Vagina (tissue), 2 donors: Measurements from ENCODE around the gene CPNE7. TPM values are rescaled to one million over a fixed set of nuclear protein-coding genes. Genes with fewer than 3 reads are reported as not detected.

Source experiments
- DNase-seq, 2 donors: peaks; one replicate each; pipeline ENCODE4 v3.0.0-alpha.2; 2017; ENCODE audit errors: extremely low spot score in 2 of 2
- H3K27ac ChIP-seq: fragments of 200-600 bp; sonication (generic); one replicate; pipeline ENCODE4 v1.5.1; 2019
- H3K27me3 ChIP-seq: fragments of 200-600 bp; sonication (generic); one replicate; pipeline ENCODE4 v1.5.1; 2019
- H3K36me3 ChIP-seq, 2 donors: fragments of 200-600 bp; sonication (generic); one replicate each; pipeline ENCODE4 v1.5.1; 2017 to 2019
- H3K4me1 ChIP-seq: fragments of 200-600 bp; sonication (generic); one replicate; pipeline ENCODE4 v1.5.1; 2019
- H3K4me3 ChIP-seq, 2 donors: fragments of 200-600 bp; sonication (generic); 1 replicate in 1 of 2; 2 replicates in 1 of 2; pipeline ENCODE4 v1.5.1; 2016 to 2019
- H3K9me3 ChIP-seq: fragments of 200-600 bp; sonication (generic); one replicate; pipeline ENCODE4 v1.5.1; 2019
- POLR2A ChIP-seq, 2 donors: fragments of 450-650 bp; IDR thresholded peaks; one replicate each; pipeline ENCODE4 v1.6.1; 2017; ENCODE audit warnings: antibody characterized with exemption in 2 of 2, mild to moderate bottlenecking in 2 of 2, moderate library complexity in 2 of 2
- POLR2AphosphoS5 ChIP-seq, 2 donors: sonication (generic); formaldehyde crosslinking; IDR thresholded peaks; one replicate each; pipeline ENCODE4 v1.9.0; 2017; ENCODE audit warnings: antibody characterized with exemption in 2 of 2, mild to moderate bottlenecking in 2 of 2, low read depth in 1 of 2; ENCODE audit not compliant: insufficient read depth in 1 of 2
- intact Hi-C: fragments of 100-400 bp; cut with DNase I; formaldehyde crosslinking; loops from one replicate; pipeline ENCODE4 v1.15.1; 2023
- total RNA-seq: library from RNA; depleted of rRNA; stranded (reverse); fragments of >200 nt; gene quantifications from one replicate; pipeline ENCODE4 v1.2.3, GENCODE V29; 2016
- TF ChIP-seq, protein P1 (sequence below), 3 experiments: fragments of 450-650 bp in 2 of 3; fragments of 200-600 bp in 1 of 3; sonication (generic) in 1 of 3; IDR thresholded peaks; one replicate each; pipeline ENCODE4 v1.5.1; 2017 to 2019; ENCODE audit warnings: antibody characterized with exemption in 3 of 3, mild to moderate bottlenecking in 2 of 3, moderate library complexity in 2 of 3

CPNE7 gene
- total RNA-seq, 1 donor from 2014 or later, result 4.9 TPM

GRCh38 chr16:89534252-89534756, 41.3 kb upstream of the CPNE7 start:
- TF ChIP-seq POLR2A (IDR thresholded peaks at IDR 0.05), result no peak
- no peak for TF ChIP-seq POLR2AphosphoS5 (IDR thresholded peaks at IDR 0.05; ENCODE audit: insufficient read depth in 1 of 2, low read depth in 1 of 2)
- TF ChIP-seq, protein P1, sequence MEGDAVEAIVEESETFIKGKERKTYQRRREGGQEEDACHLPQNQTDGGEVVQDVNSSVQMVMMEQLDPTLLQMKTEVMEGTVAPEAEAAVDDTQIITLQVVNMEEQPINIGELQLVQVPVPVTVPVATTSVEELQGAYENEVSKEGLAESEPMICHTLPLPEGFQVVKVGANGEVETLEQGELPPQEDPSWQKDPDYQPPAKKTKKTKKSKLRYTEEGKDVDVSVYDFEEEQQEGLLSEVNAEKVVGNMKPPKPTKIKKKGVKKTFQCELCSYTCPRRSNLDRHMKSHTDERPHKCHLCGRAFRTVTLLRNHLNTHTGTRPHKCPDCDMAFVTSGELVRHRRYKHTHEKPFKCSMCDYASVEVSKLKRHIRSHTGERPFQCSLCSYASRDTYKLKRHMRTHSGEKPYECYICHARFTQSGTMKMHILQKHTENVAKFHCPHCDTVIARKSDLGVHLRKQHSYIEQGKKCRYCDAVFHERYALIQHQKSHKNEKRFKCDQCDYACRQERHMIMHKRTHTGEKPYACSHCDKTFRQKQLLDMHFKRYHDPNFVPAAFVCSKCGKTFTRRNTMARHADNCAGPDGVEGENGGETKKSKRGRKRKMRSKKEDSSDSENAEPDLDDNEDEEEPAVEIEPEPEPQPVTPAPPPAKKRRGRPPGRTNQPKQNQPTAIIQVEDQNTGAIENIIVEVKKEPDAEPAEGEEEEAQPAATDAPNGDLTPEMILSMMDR (IDR thresholded peaks at IDR 0.05), result no peak
- Histone ChIP-seq H3K9me3 (no peaks in the 10 kb centered on the region), H3K4me1 (no peaks in the 10 kb centered on the region), H3K4me3 (no peak overlapping the region), H3K36me3 (peaks cover 0 to 72% of the 10 kb centered on the region in 2 donors), H3K27ac (no peak overlapping the region), H3K27me3 (no peaks in the 10 kb centered on the region)
- DNase-seq, result no peak
- intact Hi-C loops, result no loop called here

DNA sequence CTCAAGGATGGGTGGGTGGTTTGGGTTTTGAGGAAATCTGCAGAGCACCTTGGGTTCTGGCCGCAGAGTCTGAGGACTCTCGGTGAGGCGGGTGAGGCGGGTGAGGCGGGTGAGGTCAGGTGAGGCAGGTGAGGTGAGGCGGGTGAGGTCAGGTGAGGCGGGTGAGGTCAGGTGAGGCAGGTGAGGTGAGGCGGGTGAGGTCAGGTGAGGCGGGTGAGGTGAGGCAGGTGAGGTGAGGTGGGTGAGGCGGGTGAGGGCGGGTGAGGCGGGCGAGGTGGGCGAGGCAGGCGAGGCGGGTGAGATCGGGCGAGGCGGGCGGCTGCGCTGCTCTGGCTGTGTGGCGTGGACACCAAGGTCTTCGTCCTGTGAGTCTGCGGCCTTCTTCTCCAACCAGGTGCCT, 39.2 kb upstream of the CPNE7 start:
- H3K9me3 ChIP-seq, result no peaks in the 10 kb centered on the region
- TF ChIP-seq POLR2A (IDR thresholded peaks at IDR 0.05) (no peak), POLR2AphosphoS5 (IDR thresholded peaks at IDR 0.05; ENCODE audit: insufficient read depth in 1 of 2, low read depth in 1 of 2) (no peak)
- TF ChIP-seq, protein P1 (IDR thresholded peaks at IDR 0.05), result no peak
- no peaks in the 10 kb centered on the region for H3K4me1 ChIP-seq
- no peak overlapping the region for H3K4me3 ChIP-seq
- peaks cover 0 to 61% of the 10 kb centered on the region in 2 donors for H3K36me3 ChIP-seq
- no peak overlapping the region for H3K27ac ChIP-seq
- H3K27me3 ChIP-seq, result no peaks in the 10 kb centered on the region
- no peak for DNase-seq
- intact Hi-C loops, result no loop called here

- intact Hi-C loops, result no loop called here
- Histone ChIP-seq H3K27me3 (no peaks in the 10 kb centered on the region), H3K27ac (no peak overlapping the region), H3K4me3 (no peak overlapping the region), H3K9me3 (no peaks in the 10 kb centered on the region), H3K4me1 (no peaks in the 10 kb centered on the region), H3K36me3 (peaks cover 0 to 63% of the 10 kb centered on the region in 2 donors)
- no peak for DNase-seq
- TF ChIP-seq POLR2A (IDR thresholded peaks at IDR 0.05) (no peak), POLR2AphosphoS5 (IDR thresholded peaks at IDR 0.05; ENCODE audit: insufficient read depth in 1 of 2, low read depth in 1 of 2) (no peak)
- TF ChIP-seq, protein P1 (IDR thresholded peaks at IDR 0.05), result no peak
These were observed 38.5 kb upstream of the CPNE7 start for GRCh38 chr16:89536886-89537548.

GRCh38 chr16:89537549-89537925, 38.0 kb upstream of the CPNE7 start:
- Histone ChIP-seq H3K4me3 (no peak overlapping the region), H3K4me1 (no peaks in the 10 kb centered on the region), H3K9me3 (no peaks in the 10 kb centered on the region), H3K27me3 (no peaks in the 10 kb centered on the region), H3K36me3 (peaks cover 0 to 60% of the 10 kb centered on the region in 2 donors), H3K27ac (no peak overlapping the region)
- intact Hi-C loops, result no loop called here
- DNase-seq, result no peak
- TF ChIP-seq POLR2AphosphoS5 (IDR thresholded peaks at IDR 0.05; ENCODE audit: insufficient read depth in 1 of 2, low read depth in 1 of 2) (no peak), POLR2A (IDR thresholded peaks at IDR 0.05) (no peak)
- TF ChIP-seq, protein P1 (IDR thresholded peaks at IDR 0.05), result no peak

DNA sequence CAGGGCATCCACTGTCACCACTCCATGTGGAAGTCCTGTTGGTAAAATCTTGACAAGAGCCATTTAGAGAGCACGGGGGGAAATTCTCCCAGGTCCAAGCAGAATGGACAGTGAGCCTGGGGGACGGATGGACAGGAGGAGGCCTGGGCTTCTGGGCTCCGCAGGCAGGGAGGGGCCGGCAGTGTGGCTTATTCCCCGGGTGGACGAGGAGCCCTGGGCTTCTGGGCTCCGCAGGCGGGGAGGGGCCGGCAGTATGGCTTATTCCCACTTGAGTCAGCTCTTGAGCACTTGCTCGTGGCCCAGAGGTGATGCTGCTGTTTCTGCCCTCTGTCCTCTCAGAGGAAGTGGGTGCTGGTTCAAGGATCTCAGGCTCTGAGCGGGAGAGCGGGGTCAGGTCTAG, 37.3 kb upstream of the CPNE7 start:
- H3K4me1 ChIP-seq, result no peaks in the 10 kb centered on the region
- no peaks in the 10 kb centered on the region for H3K27me3 ChIP-seq
- no peak overlapping the region for H3K4me3 ChIP-seq
- DNase-seq, result no peak
- H3K36me3 ChIP-seq, result peaks cover 0 to 56% of the 10 kb centered on the region in 2 donors
- no peaks in the 10 kb centered on the region for H3K9me3 ChIP-seq
- TF ChIP-seq, protein P1 (IDR thresholded peaks at IDR 0.05), result no peak
- TF ChIP-seq POLR2AphosphoS5 (IDR thresholded peaks at IDR 0.05; ENCODE audit: insufficient read depth in 1 of 2, low read depth in 1 of 2) (no peak), POLR2A (IDR thresholded peaks at IDR 0.05) (no peak)
- intact Hi-C loops, result no loop called here
- no peak overlapping the region for H3K27ac ChIP-seq
